ENCODE results near the gene HSPA12B. TPM values are rescaled to one million over a fixed set of nuclear protein-coding genes. Genes with fewer than 3 reads are reported as not detected.

Gene HSPA12B
- total RNA-seq, 1 donor from 2014 or later: 21.6 TPM

DNA sequence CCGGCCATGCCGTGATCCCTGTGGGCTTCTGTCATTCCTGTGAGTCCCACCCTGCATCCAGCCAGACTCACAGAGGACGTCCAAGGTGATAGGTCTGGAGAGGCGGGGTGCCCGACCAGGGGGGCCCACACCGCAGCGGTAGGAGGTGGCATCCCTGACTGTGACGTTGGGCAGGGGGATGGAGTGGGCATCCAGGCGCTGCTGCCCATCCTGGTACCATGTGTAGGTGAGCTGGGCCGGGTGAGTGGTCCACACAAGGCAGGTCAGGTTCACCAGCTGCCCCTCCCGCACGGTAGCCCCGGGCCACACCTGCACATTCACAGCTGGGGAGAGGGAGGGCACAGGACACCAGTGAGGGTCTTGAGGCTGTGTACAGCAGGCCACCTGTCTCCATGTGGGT, 39.1 kb upstream of the HSPA12B start:
- Histone ChIP-seq H3K27me3 (no peaks in the 10 kb centered on the region), H3K9me3 (no peaks in the 10 kb centered on the region), H3K27ac (no peak overlapping the region), H3K4me1 (no peaks in the 10 kb centered on the region), H3K36me3 (no peaks in the 10 kb centered on the region), H3K4me3 (no peak overlapping the region)
- DNase-seq (ENCODE audit: extremely low spot score in 2 of 2): no peak
- TF ChIP-seq POLR2A (IDR thresholded peaks at IDR 0.05) (no peak), POLR2AphosphoS5 (IDR thresholded peaks at IDR 0.05; ENCODE audit: insufficient read depth in 1 of 2, low read depth in 1 of 2) (no peak)
- TF ChIP-seq, protein P1, sequence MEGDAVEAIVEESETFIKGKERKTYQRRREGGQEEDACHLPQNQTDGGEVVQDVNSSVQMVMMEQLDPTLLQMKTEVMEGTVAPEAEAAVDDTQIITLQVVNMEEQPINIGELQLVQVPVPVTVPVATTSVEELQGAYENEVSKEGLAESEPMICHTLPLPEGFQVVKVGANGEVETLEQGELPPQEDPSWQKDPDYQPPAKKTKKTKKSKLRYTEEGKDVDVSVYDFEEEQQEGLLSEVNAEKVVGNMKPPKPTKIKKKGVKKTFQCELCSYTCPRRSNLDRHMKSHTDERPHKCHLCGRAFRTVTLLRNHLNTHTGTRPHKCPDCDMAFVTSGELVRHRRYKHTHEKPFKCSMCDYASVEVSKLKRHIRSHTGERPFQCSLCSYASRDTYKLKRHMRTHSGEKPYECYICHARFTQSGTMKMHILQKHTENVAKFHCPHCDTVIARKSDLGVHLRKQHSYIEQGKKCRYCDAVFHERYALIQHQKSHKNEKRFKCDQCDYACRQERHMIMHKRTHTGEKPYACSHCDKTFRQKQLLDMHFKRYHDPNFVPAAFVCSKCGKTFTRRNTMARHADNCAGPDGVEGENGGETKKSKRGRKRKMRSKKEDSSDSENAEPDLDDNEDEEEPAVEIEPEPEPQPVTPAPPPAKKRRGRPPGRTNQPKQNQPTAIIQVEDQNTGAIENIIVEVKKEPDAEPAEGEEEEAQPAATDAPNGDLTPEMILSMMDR (IDR thresholded peaks at IDR 0.05): no peak
- intact Hi-C loops (cut with DNase I): no loop called here

DNA sequence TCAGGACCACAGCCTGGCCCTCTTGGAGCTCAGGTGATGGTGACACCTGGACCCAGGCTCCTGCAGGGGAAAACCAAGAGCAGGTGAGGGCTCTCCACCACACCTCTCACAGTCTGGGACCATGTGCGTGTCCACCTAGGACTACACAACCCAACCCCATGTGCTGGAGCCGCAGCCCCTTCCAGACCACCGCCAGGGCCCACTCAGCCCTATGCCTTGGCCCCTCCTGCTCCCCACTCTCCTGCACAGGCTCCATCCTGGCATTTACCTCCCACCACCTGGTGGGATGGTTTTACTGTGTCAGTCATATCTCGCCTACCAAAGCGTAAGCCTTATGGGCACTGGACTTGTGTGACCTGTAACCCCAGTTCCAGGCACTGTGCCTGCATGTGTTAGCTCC, 37.6 kb upstream of the HSPA12B start:
- Histone ChIP-seq H3K9me3 (no peaks in the 10 kb centered on the region), H3K4me3 (no peak overlapping the region), H3K27ac (no peak overlapping the region), H3K4me1 (no peaks in the 10 kb centered on the region), H3K36me3 (no peaks in the 10 kb centered on the region), H3K27me3 (no peaks in the 10 kb centered on the region)
- intact Hi-C loops (cut with DNase I): no loop called here
- TF ChIP-seq POLR2AphosphoS5 (IDR thresholded peaks at IDR 0.05; ENCODE audit: insufficient read depth in 1 of 2, low read depth in 1 of 2) (no peak), POLR2A (IDR thresholded peaks at IDR 0.05) (no peak)
- TF ChIP-seq, protein P1 (IDR thresholded peaks at IDR 0.05): no peak
- DNase-seq (ENCODE audit: extremely low spot score in 2 of 2): no peak

DNA sequence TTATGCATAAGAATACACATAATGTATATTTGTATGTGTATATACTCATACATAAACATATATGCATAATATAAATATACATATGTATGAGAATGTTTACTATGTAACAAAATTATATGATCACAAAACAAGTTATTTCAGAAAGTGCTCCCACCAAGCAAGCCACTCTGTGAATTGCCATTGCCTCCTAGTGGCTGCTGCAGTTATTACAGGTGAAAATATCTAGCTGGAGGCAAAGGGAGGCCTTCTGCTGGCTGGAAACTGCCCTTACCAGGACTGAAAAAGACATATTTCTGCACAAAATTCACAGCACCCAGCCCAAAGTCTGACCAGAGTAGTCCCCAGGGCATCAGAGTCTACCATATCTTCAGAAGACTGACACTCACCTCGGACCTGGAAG, 36.3 kb upstream of the HSPA12B start:
- Histone ChIP-seq H3K9me3 (no peaks in the 10 kb centered on the region), H3K36me3 (no peaks in the 10 kb centered on the region), H3K4me3 (no peak overlapping the region), H3K27ac (no peak overlapping the region), H3K4me1 (no peaks in the 10 kb centered on the region), H3K27me3 (no peaks in the 10 kb centered on the region)
- DNase-seq (ENCODE audit: extremely low spot score in 2 of 2): no peak
- TF ChIP-seq POLR2A (IDR thresholded peaks at IDR 0.05) (no peak), POLR2AphosphoS5 (IDR thresholded peaks at IDR 0.05; ENCODE audit: insufficient read depth in 1 of 2, low read depth in 1 of 2) (no peak)
- TF ChIP-seq, protein P1 (IDR thresholded peaks at IDR 0.05): no peak
- intact Hi-C loops (cut with DNase I): no loop called here

DNA sequence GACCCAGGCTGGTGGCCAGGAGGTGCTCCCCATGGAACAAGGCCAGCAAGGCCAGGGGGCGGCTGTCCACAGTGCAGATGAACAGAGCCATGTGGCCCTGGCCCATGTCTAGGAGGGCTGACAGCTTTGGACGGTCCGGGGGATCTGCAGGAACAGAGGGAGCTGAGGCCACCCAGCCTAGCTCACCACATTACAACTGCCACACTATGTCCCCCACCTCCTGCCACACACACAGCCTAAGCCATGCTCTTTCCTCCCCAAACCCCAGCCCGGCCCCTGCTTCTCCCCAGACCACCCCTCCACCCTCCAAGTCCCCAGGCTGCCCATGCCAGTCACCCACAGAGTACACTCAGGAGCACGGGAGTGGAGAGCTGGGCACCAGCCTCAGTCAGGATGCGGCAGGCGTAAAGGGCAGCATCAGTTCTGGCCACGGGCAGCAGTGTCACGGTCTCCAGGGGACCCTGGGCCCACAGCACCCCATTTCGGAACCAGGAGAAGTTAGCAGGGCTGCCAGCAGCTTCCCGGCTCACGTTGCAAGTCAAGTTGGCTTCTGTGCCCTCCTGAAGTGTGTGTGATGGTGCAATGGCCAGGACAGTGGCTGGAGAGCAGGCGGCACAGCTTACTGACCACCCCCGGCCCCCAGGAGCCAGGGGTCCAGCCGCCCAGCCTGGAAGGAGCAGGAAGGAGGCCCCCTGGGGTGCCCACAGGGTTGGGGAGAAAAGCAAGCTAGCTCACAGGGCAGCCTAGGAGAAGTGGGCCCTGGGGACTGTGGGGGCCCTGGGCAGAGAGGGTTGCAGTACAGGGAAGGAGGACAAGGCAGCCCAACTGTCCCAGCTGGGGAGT, 35.5 kb upstream of the HSPA12B start:
- no peak for DNase-seq (ENCODE audit: extremely low spot score in 2 of 2)
- Histone ChIP-seq H3K27ac (no peak overlapping the region), H3K27me3 (no peaks in the 10 kb centered on the region), H3K4me1 (no peaks in the 10 kb centered on the region), H3K9me3 (no peaks in the 10 kb centered on the region), H3K4me3 (no peak overlapping the region), H3K36me3 (no peaks in the 10 kb centered on the region)
- intact Hi-C loops (cut with DNase I): no loop called here
- TF ChIP-seq POLR2A (IDR thresholded peaks at IDR 0.05) (no peak), POLR2AphosphoS5 (IDR thresholded peaks at IDR 0.05; ENCODE audit: insufficient read depth in 1 of 2, low read depth in 1 of 2) (no peak)
- TF ChIP-seq, protein P1 (IDR thresholded peaks at IDR 0.05): no peak

DNA sequence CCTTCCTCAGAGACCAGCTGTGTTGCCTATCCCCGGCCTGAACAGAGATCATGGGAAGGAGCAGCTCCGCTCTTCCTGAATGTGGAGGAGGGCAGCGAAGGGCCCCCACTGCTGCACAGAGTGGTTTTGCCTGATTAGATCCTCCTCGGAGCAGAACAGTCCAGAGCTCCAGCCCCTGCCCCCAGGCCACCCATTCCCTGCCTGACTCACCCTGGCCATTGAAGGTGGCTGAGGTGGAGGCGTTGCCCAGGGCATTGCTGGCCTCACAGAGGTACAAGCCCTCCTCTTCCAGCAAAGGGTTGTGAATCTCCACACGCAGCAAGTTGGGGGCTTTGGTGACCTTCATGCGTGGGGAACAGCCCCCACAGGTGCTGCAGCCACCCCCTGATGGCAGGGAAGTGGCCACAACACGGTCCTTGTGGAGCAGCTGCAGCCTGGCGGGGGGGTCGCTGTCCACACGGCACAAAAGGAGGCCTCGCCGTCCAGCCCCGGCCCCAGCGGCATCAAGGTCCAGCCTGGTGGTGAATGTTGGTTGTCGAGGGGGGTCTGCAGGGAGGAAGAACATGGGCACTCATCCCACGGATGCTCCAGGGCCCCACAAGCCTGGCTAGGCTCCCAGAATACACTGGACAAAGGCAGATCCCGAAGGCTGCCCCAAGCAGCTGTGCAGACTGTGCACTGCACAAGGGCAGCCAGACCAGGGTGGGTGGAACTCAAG, 34.7 kb upstream of the HSPA12B start:
- Histone ChIP-seq H3K27me3 (no peaks in the 10 kb centered on the region), H3K4me3 (no peak overlapping the region), H3K36me3 (no peaks in the 10 kb centered on the region), H3K4me1 (no peaks in the 10 kb centered on the region), H3K27ac (no peak overlapping the region), H3K9me3 (no peaks in the 10 kb centered on the region)
- intact Hi-C loops (cut with DNase I): no loop called here
- TF ChIP-seq POLR2AphosphoS5 (IDR thresholded peaks at IDR 0.05; ENCODE audit: insufficient read depth in 1 of 2, low read depth in 1 of 2) (no peak), POLR2A (IDR thresholded peaks at IDR 0.05) (no peak)
- TF ChIP-seq, protein P1 (IDR thresholded peaks at IDR 0.05): no peak
- no peak for DNase-seq (ENCODE audit: extremely low spot score in 2 of 2)

All from vagina (tissue), 2 donors.